Left forelimb (tissue), 1 donor: ENCODE measurements around the gene ARHGAP27.
A peak's percentile ranks its signal among the peaks of the same experiment; 100 is the strongest.

Experiments used
- DNase-seq: peaks from one replicate; pipeline ENCODE4 v3.0.0-alpha.2; 2018; ENCODE audit warnings: low spot score

The ARHGAP27 gene

GRCh38 chr17:45408611-45409421, 23.9 kb downstream of the ARHGAP27 start:
- no peak for DNase-seq

DNA sequence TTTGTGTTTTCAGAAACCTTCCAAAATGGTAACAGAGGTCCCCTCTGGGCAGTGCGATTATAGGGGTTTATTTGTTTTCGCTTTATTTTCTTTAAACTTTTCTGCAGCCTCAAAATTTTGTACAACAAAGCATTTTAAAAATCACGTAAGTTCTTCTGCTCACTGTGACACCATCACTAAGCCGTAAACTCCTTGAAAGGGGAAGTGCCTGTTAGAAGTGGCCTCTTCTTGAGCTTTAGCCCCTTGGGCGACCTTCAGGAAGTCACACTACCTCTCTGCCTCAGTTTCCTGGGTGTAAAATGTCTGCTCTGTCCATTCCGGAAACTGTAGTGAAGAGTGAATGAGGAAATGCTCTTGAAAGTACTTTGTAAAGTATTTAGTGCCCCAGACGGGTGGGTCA, 26.6 kb downstream of the ARHGAP27 start:
- DNase-seq: no peak

GRCh38 chr17:45405250-45406086, 27.2 kb downstream of the ARHGAP27 start:
- no peak for DNase-seq

DNA sequence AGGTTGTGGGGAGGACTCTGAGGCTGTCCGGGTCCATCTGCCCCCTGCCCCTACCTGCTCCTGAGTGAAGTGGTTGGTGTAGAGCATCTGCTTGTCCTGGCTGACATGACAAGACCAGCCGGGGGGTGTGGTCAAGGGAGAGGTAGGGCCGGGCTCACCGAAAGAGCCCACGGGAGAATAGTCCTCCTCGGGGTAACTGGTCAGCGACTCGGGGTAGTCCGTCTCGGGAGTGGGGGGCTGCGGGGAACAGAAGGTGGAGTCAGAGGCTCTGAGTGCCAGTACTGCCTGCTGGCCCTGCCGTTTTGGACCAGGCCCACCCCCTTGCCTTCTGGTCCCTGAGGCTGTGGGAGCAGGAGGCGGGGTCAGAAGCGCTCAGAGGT, 27.8 kb downstream of the ARHGAP27 start:
- no peak for DNase-seq

- no peak for DNase-seq
Observed at GRCh38 chr17:45403906-45404490, 28.7 kb downstream of the ARHGAP27 start.

DNA sequence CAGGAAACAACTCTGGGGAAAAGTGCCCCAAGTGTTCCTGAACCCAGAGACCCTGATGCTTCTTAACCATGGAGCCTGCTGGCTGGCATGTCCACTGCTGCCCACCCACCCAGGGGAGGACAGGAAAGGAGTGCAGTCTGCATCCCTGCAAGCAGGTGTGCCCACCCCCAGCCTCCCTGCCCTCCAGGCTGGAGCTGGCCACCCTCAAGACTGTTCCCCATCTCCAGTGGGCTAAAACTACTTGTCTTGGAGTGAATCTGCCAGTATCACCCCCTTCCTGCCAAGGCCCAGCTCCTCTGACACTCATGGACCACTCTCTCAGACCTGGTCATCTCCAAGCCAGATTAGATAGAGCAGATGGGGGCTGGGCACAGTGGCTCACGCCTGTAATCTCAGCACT, 29.8 kb downstream of the ARHGAP27 start:
- no peak for DNase-seq

- DNase-seq: no peak
Observed at GRCh38 chr17:45398800-45399199, 33.9 kb downstream of the ARHGAP27 start.

- no peak for DNase-seq
Observed at GRCh38 chr17:45397796-45398195, 34.9 kb downstream of the ARHGAP27 start.

DNA sequence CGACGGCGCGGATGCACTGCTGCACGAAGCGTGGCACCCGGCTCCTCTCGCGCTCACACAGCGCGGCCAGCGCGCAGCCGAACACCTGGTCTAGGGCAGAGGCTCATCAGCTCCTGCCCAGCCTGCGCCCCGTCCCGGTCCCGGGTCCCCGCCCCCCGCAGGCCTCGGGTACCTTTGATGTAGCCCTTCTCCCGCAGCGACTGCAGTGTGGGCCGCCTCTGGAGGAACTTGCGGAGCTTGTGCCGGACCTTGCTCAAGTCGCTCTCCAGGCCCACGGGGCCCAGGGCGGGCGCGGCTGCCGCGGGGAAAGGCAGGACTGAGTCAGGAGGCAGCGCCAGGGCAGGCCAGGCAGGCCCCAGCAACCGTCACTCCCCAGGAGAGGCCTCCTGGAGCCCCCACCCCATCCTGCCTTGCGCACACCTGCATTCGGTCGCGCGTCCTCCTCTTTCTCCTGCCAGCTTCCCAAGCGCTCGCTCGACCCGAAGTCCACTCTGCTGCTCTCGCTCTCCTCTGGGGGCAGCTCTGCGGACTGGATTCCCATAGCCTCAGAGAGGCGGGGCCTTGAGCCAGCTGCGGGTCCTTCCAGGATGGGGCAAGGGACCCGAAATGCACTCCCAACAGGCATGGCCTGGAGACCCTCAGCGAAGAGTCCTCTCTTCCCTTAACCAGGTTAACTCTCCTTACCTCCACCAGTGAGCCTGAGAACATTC, 36.0 kb downstream of the ARHGAP27 start:
- no peak for DNase-seq

DNA sequence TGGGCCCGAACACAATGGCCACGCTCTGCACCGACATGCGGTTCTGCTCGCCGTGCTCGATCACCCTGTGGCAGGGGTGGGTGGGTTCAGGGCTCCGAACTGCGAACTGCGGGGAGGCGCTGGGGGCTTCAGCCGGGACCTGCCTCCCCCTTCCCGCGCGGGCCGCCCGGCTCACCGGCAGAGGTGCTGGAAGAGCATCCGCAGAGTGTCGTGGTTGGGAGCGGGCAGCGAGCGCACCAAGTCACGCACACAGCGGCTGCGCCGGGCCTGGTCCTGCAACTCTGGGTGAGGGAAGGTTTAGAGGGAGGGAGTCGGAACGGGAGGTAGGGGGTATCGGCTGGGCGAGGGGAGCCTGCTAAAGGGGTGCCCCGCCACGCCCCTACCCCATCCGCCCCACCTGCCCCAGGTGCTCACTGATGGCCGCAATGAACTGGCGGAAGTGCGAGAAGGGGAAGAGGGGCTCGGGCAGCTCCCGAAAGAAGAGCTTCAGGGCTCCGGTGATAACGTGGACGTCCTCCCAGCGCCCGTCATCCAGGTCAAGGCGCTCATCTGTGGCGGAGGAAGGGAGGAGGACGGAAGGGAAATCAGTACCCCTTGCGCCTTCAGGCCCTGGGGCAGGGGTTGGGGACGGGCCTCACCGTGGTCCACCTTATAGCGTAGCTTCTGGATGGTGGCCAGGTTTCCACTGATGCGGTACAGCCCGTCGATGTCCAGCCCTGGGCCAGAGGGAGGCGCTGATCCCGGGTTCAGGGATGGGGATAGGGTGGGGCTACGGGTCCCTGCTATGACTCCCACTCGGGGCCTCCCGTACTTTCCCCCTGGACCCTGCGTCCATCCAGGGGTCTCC, 36.9 kb downstream of the ARHGAP27 start:
- DNase-seq: no peak

- DNase-seq: peak; percentile 87
Observed at GRCh38 chr17:45394913-45395568, 37.6 kb downstream of the ARHGAP27 start.

GRCh38 chr17:45394564-45394912, 38.1 kb downstream of the ARHGAP27 start:
- no peak for DNase-seq

DNA sequence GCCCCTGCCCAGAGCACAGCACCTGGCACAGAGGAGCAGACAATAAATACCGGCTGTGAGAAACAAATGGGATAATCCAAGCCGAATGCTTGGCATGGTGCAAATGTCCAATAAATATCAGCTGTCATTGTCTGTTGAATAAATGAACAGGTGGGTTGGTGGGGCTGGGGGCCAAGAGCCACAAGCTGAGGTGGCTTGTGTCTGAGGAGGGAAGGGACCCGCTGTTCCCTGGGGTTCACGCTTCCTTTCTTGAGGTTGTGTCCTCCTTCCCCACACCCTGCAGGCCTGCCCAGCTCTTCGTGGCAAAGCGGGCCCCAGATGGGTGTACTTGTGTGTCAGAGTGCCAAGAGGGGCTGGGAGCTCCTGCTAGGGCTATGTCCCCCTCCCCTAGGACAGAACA, 38.6 kb downstream of the ARHGAP27 start:
- DNase-seq: no peak

GRCh38 chr17:45393411-45393810, 39.3 kb downstream of the ARHGAP27 start:
- DNase-seq: no peak

GRCh38 chr17:45391918-45392317, 40.8 kb downstream of the ARHGAP27 start:
- no peak for DNase-seq

GRCh38 chr17:45391291-45391690, 41.4 kb downstream of the ARHGAP27 start:
- DNase-seq: no peak

GRCh38 chr17:45389354-45389753, 43.3 kb downstream of the ARHGAP27 start:
- DNase-seq: no peak

- DNase-seq: no peak
Observed at GRCh38 chr17:45388604-45389325, 43.9 kb downstream of the ARHGAP27 start.

DNA sequence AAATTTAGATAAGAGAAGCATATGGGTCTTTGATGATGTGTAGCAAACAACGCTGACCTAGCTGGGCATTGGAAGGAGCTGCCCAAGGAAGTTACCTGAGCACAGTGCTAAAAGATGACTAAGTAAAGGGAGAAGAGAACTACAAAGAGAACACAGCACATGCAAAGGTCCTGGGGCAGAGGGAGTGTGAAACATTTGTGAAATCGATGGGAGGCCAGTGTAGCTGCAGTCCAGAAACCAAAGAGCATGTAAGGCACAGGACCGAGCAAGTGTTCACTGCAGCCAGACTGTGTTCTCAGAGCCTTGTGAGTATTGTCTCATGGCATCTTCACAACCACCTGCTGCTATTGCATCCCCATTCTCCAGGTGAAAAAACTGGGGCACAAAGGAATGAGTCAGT, 44.9 kb downstream of the ARHGAP27 start:
- DNase-seq: no peak

GRCh38 chr17:45386178-45386577, 46.5 kb downstream of the ARHGAP27 start:
- DNase-seq: no peak
